GM18519 (cell line): ENCODE data around the gene EFCAB10.
"Not testable (repeated sequence)": the region's sequence is repeated elsewhere in the genome, so short reads cannot be mapped to it uniquely, and the experiment has no call there.

ENCODE experiments used
- ATAC-seq: cut with Tn5 transposase; IDR thresholded peaks from one replicate; pipeline ENCODE4 v1.9.1; 2021; ENCODE audit warnings: mild to moderate bottlenecking, moderate library complexity; ENCODE audit not compliant: unreplicated experiment, low FRiP score

Gene EFCAB10

DNA sequence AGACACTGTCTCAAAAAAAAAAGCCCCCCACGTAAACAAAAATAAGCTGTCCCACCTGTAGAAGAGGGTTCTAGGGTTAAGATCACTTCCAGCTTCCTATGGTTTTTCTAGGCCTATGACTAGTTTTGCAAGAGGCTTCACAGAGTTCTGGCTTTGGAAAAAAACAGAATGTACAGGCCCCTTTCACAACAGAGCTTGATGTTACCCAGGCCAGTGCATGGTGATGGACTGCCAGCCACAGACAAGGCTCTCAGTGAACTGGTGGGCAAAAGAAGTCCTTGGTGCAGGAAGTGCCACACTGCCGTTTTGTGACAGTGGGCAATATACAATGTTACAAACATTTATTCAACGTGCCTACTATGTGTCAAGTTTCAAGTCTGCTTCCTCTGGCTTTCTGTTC, 18.3 kb upstream of the EFCAB10 start:
- ATAC-seq = no peak

DNA sequence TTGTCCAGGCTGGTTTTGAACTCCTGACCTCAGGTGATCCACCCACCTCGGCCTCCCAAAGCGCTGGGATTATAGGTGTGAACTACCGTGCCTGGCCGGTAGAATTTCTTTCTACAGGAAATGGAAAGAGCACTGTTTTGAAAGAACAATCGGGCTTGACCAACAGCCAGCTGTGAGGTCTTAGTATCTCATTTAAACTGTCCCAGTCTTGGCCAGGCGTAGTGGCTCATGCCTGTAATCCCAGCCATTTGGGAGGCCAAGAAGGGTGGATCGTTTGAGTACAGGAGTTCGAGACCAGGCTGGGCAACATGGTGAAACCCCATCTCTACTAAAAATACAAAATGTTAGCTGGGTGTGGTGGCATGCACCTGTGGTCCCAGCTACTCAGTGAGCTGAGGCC, 17.8 kb upstream of the EFCAB10 start:
- not testable (repeated sequence) for ATAC-seq

DNA sequence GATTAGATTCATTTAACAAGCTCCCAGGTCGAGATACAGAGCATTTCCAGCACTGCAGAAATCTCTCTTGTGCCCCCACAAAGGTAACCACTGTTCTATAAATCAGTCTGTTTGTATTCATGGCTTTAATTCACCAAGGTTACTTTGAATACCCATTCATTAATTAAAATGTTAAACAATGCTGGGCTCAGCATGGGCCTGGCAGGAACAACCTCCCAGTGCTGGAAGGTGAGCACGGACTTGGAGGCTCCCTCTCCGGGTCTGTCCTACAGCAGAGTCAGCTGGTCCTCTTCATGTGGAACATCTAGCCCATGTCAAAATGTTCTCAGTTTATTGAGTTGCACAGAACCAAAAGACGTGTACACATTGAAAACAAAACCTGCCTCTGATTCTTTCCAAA, 15.6 kb upstream of the EFCAB10 start:
- no peak for ATAC-seq

DNA sequence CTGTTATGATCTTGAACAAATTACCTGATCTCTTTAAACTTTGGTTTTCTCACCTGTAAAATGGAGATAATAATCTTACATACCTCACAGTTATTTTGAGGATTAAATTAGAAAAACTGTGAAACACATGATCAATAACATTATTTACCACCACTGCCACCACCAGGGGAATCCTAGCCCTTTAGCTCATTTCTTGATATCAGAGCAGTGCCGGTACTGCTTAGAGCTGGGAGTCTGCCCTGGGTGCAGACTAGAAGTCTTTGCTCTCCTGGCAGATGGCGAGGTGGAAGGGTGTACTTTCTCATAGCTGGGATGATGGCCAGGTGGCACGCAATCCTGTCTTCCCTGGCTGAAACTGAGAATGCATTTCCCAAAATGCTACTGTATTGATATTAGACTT, 12.7 kb upstream of the EFCAB10 start:
- no peak for ATAC-seq

DNA sequence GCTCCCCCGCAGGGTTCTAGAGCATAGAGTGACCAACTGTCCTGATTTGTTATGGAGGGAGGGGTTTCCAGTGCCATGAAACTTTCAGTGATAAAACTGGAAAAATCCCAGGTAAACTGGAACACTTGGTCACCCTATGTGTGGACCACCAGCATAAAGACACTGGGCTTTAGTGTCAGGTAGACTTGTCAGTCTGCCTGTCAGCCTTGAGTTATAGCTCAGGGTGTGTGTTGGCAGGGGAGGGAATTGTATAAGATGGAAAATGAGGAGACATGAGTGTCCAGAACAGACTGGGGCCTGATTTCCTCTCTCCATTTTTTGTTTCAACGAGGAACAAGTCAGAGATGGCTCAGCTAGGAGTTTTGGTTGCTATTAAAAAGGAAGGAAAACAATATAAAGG, 10.2 kb upstream of the EFCAB10 start:
- ATAC-seq = no peak

DNA sequence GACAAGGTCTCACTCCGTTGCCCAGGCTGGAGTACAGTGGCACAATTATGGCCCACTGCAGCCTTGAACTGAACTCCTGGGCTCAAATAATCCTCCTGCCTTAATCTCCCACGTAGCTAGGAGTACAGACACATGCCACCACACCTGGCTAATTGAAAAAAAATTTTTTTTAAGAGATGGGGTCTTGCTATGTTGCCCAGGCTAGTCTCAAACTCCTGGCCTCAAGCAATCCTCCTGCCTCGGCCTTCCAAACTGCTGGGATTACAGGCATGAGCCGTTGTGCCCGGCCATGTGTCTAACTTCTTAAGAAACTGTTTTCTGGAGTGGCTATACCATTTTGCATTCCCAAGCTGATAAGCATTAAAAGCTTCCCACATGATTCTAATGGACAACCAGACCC, 9.5 kb upstream of the EFCAB10 start:
- no peak for ATAC-seq

DNA sequence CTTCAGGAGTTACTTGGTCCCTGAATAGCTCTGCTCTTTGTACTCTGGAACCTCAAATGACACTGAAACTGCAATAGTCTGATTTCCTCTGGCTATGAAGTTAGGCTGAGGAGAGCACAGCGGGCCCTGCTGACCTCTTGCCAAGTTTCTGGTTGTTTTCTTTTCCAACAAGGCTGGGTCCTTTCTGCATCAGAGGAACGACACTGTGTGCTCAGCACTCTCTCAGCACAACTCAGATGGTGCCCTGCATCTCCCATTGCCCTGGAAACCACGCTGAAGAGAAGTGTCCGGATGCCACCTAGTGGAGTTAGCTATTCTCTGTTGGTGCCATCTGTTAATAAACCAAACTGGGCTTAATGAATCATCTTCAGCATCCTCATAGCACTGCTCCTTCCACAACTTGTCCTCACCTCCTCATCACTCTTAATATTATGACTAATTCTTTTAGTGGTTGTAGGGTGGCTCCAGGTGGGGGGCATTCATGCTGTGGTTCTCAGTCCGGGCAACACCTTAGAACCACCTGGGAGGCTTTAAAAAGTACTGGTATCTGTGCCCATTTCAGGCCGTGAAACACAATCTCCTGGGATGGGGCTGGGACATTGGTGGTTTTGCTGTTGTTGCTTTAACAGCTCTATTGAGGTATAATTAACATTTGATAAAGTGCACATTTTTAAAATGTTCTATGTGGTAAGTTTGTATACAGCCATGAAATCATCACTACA, 8.2 kb upstream of the EFCAB10 start:
- peak; percentile 64 for ATAC-seq

DNA sequence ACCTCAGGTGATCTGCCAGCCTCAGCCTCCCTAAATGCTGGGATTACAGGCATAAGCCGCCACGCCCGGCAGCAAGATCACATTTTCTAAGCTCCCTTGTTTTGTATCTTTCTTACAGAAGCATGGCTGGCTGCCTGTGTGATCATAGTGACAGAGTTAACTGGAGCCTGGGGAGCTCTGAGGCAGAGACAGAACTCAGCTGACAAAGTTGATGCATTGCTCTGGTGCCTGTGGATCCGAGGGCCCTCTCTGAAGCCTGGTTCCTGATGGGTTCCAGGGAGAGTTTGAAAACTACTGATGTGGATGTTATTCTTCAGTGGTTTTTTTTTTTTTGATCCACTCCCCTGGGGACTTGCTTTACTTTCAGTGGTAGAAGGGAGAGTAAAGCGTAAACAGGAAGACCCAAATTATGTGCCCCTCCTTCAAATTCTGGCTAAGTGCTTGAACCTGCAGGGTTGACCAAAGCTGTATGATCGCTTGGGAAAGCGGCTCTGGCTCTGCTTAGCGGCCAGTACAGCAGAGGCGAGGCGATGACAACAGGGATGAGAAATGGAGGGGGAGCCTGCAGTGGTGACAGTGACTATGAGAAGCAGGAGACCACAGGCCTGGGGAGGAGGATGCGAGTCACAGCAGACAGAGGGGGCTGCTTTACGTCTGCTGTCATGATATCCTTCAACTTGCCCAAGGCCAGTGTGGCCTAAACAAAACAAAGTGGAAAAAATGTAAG, 6.8 kb upstream of the EFCAB10 start:
- ATAC-seq = no peak

DNA sequence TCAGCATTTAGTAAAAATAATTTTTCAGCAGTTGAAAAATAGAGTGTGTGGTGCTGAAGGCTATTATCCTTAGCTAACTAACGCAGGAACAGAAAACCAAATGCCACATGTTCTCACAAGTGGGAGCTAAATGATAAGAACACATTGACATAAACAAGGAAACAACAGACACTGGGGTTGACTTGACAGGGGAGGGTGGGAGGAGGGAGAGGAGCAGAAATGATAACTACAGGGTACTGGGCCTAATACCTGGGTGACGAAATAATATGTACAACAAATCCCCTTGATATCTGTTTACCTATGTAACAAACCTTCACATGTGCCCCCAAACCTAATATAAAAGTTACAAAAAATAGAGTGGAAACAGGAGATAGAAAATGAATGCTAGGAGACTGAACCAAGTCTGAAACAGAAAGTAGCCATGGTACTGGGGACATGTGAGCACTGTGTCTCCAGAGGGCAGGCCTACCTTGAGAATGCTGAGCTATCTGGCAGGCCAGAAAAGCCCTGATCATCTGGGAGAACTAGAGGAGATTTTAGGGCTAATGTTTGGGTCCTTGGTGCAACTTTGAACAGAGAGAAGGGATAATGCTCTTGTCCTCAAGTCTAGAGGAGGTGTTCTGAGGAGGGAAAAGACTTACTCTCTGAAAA, 4.7 kb upstream of the EFCAB10 start:
- no peak for ATAC-seq

DNA sequence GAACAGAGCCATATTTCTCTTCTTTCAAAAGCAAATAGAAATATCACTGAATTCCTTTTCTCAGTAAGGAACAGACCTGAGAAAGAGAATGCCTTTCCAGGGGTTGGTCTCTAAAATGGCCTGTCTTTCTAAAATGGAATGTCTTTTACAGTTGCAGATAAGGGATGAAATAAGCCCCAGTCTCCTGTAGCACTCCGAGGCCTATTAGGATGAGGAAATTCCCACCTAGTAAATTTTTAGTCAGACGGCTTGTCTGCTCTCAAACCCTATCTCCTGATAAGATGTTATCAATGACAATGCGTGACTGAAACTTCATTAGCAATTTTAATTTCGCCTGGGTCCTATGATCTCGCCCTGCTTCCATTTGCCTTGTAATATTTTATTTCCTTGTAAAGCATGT, 2.9 kb upstream of the EFCAB10 start:
- ATAC-seq = no peak

DNA sequence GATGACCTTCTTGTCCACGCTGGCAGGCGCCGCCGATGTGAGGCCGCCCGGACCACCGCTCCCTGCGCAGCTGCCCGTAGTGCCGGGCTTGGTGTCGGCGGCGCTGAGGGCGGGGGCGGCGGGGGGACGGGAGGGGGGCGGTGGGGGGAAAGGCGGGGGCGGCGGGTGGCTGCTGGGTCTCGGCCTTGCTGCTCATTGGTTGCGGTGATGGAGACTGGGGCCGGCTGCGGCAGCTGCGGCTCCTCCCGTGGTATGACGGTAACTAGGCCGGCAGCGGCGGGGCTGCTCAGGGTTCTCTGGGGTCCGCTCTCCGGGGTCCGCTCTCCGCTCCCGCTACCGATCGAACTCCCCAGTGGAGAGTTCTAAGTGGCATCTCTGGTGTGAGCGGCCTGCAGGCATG, 1.8 kb upstream of the EFCAB10 start:
- ATAC-seq = no peak

DNA sequence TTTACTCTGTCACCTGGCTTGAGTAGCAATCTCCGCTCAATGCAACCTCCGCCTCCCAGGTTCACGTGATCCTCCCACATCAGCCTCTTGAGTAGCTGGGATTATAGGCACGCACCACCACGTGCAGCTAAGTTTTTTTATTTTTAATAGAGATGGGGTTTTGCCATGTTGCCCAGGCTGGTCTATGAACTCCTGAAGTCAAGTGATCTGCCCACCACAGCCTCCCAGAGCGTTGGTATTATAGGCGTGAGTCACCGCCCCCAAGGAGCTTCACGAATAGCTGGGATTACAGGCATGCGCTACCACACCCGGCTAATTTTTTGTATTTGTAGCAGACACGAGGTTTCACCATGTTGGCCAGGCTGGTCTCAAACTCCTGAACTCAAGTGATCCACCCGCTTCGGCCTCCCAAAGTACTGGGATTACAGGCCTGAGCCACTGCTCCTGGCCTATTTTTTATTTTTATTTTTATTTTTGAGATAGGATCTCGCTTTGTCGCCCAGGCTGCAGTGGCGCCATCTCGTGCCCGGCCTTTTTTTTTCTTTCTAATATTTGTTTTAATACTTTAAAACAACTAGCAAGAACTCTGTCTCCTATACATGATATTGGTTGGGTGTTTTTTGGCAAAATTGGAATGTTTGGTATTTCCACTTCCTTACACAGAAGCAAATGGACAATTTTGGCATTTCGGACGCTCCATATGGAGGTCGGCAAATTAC, 1.1 kb downstream of the EFCAB10 start:
- no peak for ATAC-seq

DNA sequence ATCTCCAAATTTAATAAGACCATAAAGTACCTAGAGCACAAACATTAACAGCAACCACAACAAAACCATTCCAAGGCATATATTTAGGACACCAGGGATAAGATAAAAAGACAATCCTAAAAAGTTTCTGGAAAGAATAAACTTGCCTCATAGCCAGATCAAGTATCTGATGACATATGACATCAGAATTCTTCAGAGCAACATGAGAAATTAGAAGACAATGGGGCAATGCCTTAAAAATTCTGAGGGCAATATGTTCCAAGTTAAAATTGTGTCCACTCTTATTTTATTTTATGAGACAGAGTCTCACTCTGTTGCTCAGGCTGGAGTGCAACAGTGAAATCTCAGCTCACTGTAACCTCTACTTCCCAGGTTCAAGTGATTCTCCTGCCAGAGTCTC, 2.8 kb downstream of the EFCAB10 start:
- no peak for ATAC-seq

DNA sequence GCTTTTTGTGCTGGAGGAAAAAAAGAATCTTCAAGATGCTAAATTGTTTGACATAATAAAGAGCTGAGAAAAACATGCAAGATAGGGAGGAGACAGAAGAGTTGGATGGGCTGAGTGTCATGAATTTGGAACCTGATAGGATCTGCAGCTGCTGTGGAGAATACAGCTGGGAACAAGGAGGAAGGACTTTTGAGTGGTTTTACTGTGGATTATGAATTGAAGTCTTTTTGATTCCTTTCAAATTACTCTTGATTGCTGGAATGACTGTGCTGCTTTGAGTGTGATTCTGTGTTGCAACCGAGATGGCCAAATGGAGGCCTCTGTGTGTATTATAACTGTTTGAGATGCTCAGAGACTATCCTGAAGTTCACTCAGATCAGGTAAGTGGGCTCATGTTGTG, 4.0 kb downstream of the EFCAB10 start:
- no peak for ATAC-seq

DNA sequence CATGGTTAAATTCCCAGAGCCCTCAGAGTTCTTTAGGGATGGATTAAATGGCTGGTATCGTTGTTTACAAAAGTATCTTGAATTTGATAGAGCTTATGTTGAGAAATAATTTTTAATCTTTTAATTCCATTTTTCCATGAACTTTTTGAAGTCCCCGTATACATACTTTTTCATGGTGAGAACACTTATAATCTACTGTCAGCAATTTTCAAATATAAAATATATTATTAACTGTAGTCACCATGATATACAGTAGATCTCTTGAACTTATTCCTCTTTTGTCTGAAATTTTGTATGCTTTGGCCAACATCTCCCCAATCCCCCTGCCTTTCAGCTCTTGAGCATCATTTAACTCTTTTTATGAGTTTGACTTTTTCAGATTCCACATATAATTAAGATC, 9.4 kb downstream of the EFCAB10 start:
- no peak for ATAC-seq

DNA sequence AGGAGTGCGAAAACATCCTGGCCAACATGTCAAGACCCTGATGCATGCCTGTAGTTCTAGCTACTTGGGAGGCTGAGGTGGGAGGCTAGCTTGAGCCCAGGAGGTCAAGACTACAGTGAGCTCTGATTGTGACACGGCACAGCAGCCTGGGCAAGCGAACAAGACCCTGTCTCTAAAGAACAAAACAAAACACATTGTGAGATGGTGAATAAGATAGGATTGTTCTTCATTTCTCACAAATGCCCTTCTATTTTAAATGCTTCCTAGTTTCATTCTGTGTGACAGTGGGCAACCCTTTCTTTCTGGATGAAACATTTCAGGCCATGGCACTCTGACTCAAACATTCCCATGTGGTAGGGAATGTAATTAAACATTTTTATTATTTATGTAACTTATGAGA, 13.5 kb downstream of the EFCAB10 start:
- no peak for ATAC-seq

DNA sequence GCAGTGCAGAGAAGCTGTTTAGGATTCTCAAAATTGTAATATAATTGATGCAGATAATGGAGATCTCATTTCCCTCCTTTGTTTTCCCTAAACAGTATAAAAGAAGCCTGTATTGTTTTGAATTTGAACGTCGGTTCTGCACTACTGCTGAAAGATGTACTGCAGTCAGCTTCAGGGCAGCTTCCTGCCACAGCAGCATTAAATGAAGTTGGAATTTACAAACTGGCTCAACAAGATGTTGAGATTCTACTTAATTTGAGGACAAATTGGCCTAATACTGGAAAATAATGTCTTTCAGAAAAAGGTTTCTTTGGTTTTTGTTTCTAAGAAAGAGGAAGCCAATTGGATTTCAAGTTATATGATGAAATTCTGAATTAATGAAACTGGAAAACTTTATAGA, 14.3 kb downstream of the EFCAB10 start:
- ATAC-seq = no peak

DNA sequence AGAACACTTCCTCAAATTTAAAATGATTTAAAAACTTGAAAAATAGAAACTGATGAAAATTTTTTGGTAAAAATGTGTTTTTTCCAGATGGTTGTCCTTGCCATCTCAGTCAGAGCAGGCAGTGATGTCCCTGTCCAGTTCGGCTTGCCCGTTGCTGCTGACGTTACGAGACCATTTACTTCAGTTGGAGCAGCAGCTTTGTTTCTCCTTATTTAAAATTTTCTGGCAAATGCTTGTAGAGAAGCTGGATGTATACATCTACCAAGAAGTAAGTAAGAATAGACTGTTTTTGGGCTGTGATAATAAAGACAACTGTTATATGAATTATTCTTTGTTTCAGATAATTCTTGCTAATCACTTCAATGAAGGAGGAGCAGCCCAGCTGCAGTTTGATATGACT, 16.1 kb downstream of the EFCAB10 start:
- no peak for ATAC-seq

DNA sequence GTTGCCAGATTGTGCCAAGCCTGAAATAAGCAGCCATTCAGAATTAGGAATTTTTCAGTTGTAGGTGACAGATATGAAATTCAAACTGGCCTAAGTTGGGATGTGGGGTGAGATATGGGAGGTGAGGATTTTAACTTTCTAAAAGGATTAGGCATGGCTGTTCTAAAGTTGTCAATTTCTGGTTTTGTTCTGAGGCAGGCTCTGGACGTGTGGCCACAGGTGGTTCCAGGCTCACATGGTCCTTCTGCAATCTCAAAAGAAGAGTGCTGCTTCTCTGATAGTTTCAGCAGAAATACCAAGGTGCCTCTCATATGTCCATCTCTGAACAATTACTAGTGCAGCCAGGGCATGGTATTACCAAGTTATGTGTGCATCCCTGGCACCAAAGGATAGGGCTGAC, 21.4 kb downstream of the EFCAB10 start:
- ATAC-seq = no peak

DNA sequence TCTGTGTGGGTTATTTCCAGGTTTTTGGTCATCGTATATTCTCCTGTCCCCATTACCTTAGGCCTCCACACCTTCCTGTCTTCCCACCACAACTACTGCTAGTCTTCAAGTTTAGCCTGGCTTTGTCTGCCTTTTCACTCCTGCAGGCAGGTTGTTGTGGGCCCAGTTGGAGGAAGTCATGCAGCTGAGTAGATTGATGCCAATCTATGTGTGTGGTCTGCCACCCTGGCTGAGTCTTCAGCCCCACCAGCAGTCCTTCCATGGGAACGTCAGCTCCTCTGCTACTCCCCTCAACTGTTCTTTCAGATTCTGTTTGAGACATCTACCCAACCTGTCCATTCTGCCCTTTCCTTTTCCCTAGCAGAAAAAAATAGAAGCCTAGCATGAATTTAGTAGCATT, 43.0 kb downstream of the EFCAB10 start:
- no peak for ATAC-seq
